ENCODE results near the gene TTYH3.
"Not testable (repeated sequence)": the region's sequence is repeated elsewhere in the genome, so short reads cannot be mapped to it uniquely, and the experiment has no call there.

The TTYH3 gene

GRCh38 chr7:2662273-2663120 is 30.7 kb downstream of the TTYH3 start:
- no peak for DNase-seq (ENCODE audit: low read depth in 3 of 3, low spot score in 1 of 3)

GRCh38 chr7:2663121-2663886 is 31.5 kb downstream of the TTYH3 start:
- no peak for DNase-seq (ENCODE audit: low read depth in 3 of 3, low spot score in 1 of 3)

GRCh38 chr7:2663960-2664359 is 32.2 kb downstream of the TTYH3 start:
- no peak for DNase-seq (ENCODE audit: low read depth in 3 of 3, low spot score in 1 of 3)

GRCh38 chr7:2665359-2665791 is 33.6 kb downstream of the TTYH3 start:
- DNase-seq (ENCODE audit: low read depth in 3 of 3, low spot score in 1 of 3), result no peak

- DNase-seq (ENCODE audit: low read depth in 3 of 3, low spot score in 1 of 3), result no peak
These were observed 34.4 kb downstream of the TTYH3 start for GRCh38 chr7:2666155-2666554.

- DNase-seq (ENCODE audit: low read depth in 3 of 3, low spot score in 1 of 3), result no peak
These were observed 34.9 kb downstream of the TTYH3 start for GRCh38 chr7:2666588-2667250.

- DNase-seq (ENCODE audit: low read depth in 3 of 3, low spot score in 1 of 3), result no peak
These were observed 36.1 kb downstream of the TTYH3 start for GRCh38 chr7:2667843-2668242.

- no peak for DNase-seq (ENCODE audit: low read depth in 3 of 3, low spot score in 1 of 3)
These were observed 36.6 kb downstream of the TTYH3 start for GRCh38 chr7:2668401-2668800.

- DNase-seq (ENCODE audit: low read depth in 3 of 3, low spot score in 1 of 3), result no peak
These were observed 38.4 kb downstream of the TTYH3 start for GRCh38 chr7:2670171-2670570.

GRCh38 chr7:2670720-2671391 is 39.1 kb downstream of the TTYH3 start:
- peak; percentile 11 to 56 (median 41) for DNase-seq (ENCODE audit: low read depth in 3 of 3, low spot score in 1 of 3)

GRCh38 chr7:2673214-2673613 is 41.4 kb downstream of the TTYH3 start:
- not testable (repeated sequence) for DNase-seq (ENCODE audit: low read depth in 3 of 3, low spot score in 1 of 3)

GRCh38 chr7:2673934-2674333 is 42.1 kb downstream of the TTYH3 start:
- no peak for DNase-seq (ENCODE audit: low read depth in 3 of 3, low spot score in 1 of 3)

GRCh38 chr7:2675256-2675764 is 43.5 kb downstream of the TTYH3 start:
- no peak for DNase-seq (ENCODE audit: low read depth in 3 of 3, low spot score in 1 of 3)

- not testable (repeated sequence) for DNase-seq (ENCODE audit: low read depth in 3 of 3, low spot score in 1 of 3)
These were observed 44.8 kb downstream of the TTYH3 start for GRCh38 chr7:2676576-2676975.

- DNase-seq (ENCODE audit: low read depth in 3 of 3, low spot score in 1 of 3), result not testable (repeated sequence)
These were observed 46.7 kb downstream of the TTYH3 start for GRCh38 chr7:2678454-2678853.

GRCh38 chr7:2679135-2680127 is 47.6 kb downstream of the TTYH3 start:
- not testable (repeated sequence) for DNase-seq (ENCODE audit: low read depth in 3 of 3, low spot score in 1 of 3)

GRCh38 chr7:2680256-2680655 is 48.5 kb downstream of the TTYH3 start:
- DNase-seq (ENCODE audit: low read depth in 3 of 3, low spot score in 1 of 3), result no peak

- DNase-seq (ENCODE audit: low read depth in 3 of 3, low spot score in 1 of 3), result peak in 2 of 3 donors; percentile 9 to 28
These were observed 49.2 kb downstream of the TTYH3 start for GRCh38 chr7:2680792-2681490.

Measured in stimulated activated CD4-positive, alpha-beta T cell treated with anti-CD3 and anti-CD28 coated beads, TNF-alpha, amount 100 ng/mL, for 1 hour (primary cell).